Transverse colon (tissue), 3 donors: ENCODE results near the gene HELB.

ENCODE experiments used
- CTCF ChIP-seq, 5 experiments: fragments of 200-600 bp in 3 of 5; fragments of 450-650 bp in 2 of 5; sonication (generic) in 3 of 5; IDR thresholded peaks; 1 replicate in 2 of 5; 2 replicates in 3 of 5; pipeline ENCODE4 v1.5.1; 2016 to 2017; ENCODE audit warnings: antibody characterized with exemption in 5 of 5, inconsistent platforms in 3 of 5, mild to moderate bottlenecking in 2 of 5, moderate library complexity in 1 of 5
- POLR2A ChIP-seq: fragments of 450-650 bp; IDR thresholded peaks from one replicate; pipeline ENCODE4 v1.6.1; 2016; ENCODE audit warnings: antibody characterized with exemption, mild to moderate bottlenecking, moderate library complexity

- TF ChIP-seq CTCF (IDR thresholded peaks at IDR 0.05) (no peak), POLR2A (no peak)
These were observed 84.8 kb downstream of the HELB start for GRCh38 chr12:66387117-66387516.
